Occipital lobe (tissue), 2 donors: ENCODE results near the gene MMD. TPM values are rescaled to one million over a fixed set of nuclear protein-coding genes. Genes with fewer than 3 reads are reported as not detected.

ENCODE experiments used
- DNase-seq: peaks from one replicate; lab custom pipeline; 2025; lab: John Stamatoyannopoulos, UW
- total RNA-seq: library from RNA; depleted of rRNA; stranded (reverse); fragments of >200 nt; gene quantifications from one replicate; pipeline ENCODE4 v1.2.3, GENCODE V29; 2014

Gene MMD
- total RNA-seq, 1 donor from 2014 or later = 204 TPM

GRCh38 chr17:55350825-55351205 is 70.8 kb downstream of the MMD start:
- DNase-seq = no peak

GRCh38 chr17:55348749-55349354 is 72.8 kb downstream of the MMD start:
- peak; percentile 29 for DNase-seq

- DNase-seq = no peak
Observed at GRCh38 chr17:55347341-55347740, 74.3 kb downstream of the MMD start.

GRCh38 chr17:55346658-55347057 is 75.0 kb downstream of the MMD start:
- no peak for DNase-seq

GRCh38 chr17:55345132-55345531 is 76.5 kb downstream of the MMD start:
- no peak for DNase-seq

- no peak for DNase-seq
Observed at GRCh38 chr17:55344514-55344997, 77.1 kb downstream of the MMD start.

- no peak for DNase-seq
Observed at GRCh38 chr17:55343900-55344513, 77.6 kb downstream of the MMD start.

- no peak for DNase-seq
Observed at GRCh38 chr17:55342800-55343585, 78.6 kb downstream of the MMD start.

Other genes starting within 250 kb of the MMD start
- gene HLF, start 156.9 kb downstream of the MMD start, total RNA-seq = 15.1 TPM
- not detected for gene SMIM36, start 89.6 kb upstream of the MMD start, total RNA-seq